Smooth muscle cell (in vitro differentiated cells): ENCODE measurements around the gene TAF4B. TPM values are rescaled to one million over a fixed set of nuclear protein-coding genes. Genes with fewer than 3 reads are reported as not detected.
"Not testable (repeated sequence)": the region's sequence is repeated elsewhere in the genome, so short reads cannot be mapped to it uniquely, and the experiment has no call there.

Experiments
- DNase-seq: peaks from one replicate; lab custom pipeline; 2025; ENCODE audit not compliant: unreplicated experiment; lab: John Stamatoyannopoulos, UW
- H2AFZ ChIP-seq: fragments of 200-600 bp; sonication (generic); 2 replicates; pipeline ENCODE4 v1.6.0; 2016; ENCODE audit warnings: antibody characterized with exemption, low read depth, mild to moderate bottlenecking
- H3F3A ChIP-seq: fragments of 200-600 bp; sonication (generic); 2 replicates; pipeline ENCODE4 v1.6.0; 2017; ENCODE audit warnings: antibody characterized with exemption, low read depth
- H3K27ac ChIP-seq: fragments of 200-600 bp; sonication (generic); 2 replicates; pipeline ENCODE4 v1.5.1; 2016; ENCODE audit warnings: low read depth, mild to moderate bottlenecking
- H3K27me3 ChIP-seq: fragments of 200-600 bp; sonication (generic); 2 replicates; pipeline ENCODE4 v1.6.1; 2016; ENCODE audit warnings: low read depth, mild to moderate bottlenecking
- H3K36me3 ChIP-seq: fragments of 200-600 bp; sonication (generic); 2 replicates; pipeline ENCODE4 v1.5.1; 2016; ENCODE audit warnings: low read depth
- H3K4me1 ChIP-seq: fragments of 200-600 bp; sonication (generic); 2 replicates; pipeline ENCODE4 v1.5.1; 2016; ENCODE audit warnings: low read depth
- H3K4me2 ChIP-seq: fragments of 200-600 bp; sonication (generic); 2 replicates; pipeline ENCODE4 v1.6.0; 2016; ENCODE audit warnings: mild to moderate bottlenecking
- H3K4me3 ChIP-seq: fragments of 200-600 bp; sonication (generic); 2 replicates; pipeline ENCODE4 v1.5.1; 2016; ENCODE audit warnings: mild to moderate bottlenecking
- H3K79me2 ChIP-seq: fragments of 200-600 bp; sonication (generic); 2 replicates; pipeline ENCODE4 v1.6.0; 2016; ENCODE audit warnings: low read depth, mild to moderate bottlenecking
- H3K9ac ChIP-seq: fragments of 200-600 bp; sonication (generic); 2 replicates; pipeline ENCODE4 v1.6.0; 2016; ENCODE audit warnings: low read depth
- H3K9me3 ChIP-seq: fragments of 200-600 bp; sonication (generic); replicated peaks from 2 replicates; pipeline ENCODE4 v1.5.1; 2016; ENCODE audit warnings: low read depth
- H4K20me1 ChIP-seq: fragments of 200-600 bp; sonication (generic); 2 replicates; pipeline ENCODE4 v1.6.0; 2016; ENCODE audit warnings: low read depth
- CTCF ChIP-seq: fragments of 200-600 bp; sonication (generic); IDR thresholded peaks from 2 replicates; pipeline ENCODE4 v1.5.1; 2017; ENCODE audit warnings: borderline replicate concordance, mild to moderate bottlenecking, antibody characterized with exemption; ENCODE audit not compliant: insufficient read depth, poor library complexity, severe bottlenecking
- WGBS: methylation state at CpG from one replicate; pipeline ENCODE4 v1.1.7; 2016; ENCODE audit warnings: low lambda C conversion rate; 5-methylcytosine and 5-hydroxymethylcytosine counted together
- polyA plus RNA-seq: library from polyadenylated mRNA; unstranded; fragments of >200 nt; fragmentation: Nextera tagmentation; extraction: Ambion mirVana; gene quantifications from 2 replicates; pipeline ENCODE4 v1.2.1, GENCODE V29; 2016
- total RNA-seq: library from RNA; depleted of rRNA; stranded (reverse); fragments of >200 nt; gene quantifications from 2 replicates; pipeline ENCODE4 v1.2.3, GENCODE V29; 2014

TAF4B gene
- total and polyA plus RNA-seq, 2 experiments from 2014 or later, result 1.6 to 2.7 TPM

- no peak overlapping the region for H3K27ac ChIP-seq
- DNase-seq, result no peak
- H3K4me1 ChIP-seq, result no peaks in the 10 kb centered on the region
- no peak overlapping the region for H3K9ac ChIP-seq
- H3F3A ChIP-seq, result no peaks in the 10 kb centered on the region
- no peak overlapping the region for H3K4me3 ChIP-seq
- H3K36me3 ChIP-seq, result no peaks in the 10 kb centered on the region
- H2AFZ ChIP-seq, result no peak overlapping the region
- H3K27me3 ChIP-seq, result no peaks in the 10 kb centered on the region
- H4K20me1 ChIP-seq, result no peaks in the 10 kb centered on the region
- H3K9me3 ChIP-seq, result no peaks in the 10 kb centered on the region
- H3K79me2 ChIP-seq, result no peaks in the 10 kb centered on the region
- H3K4me2 ChIP-seq, result no peak overlapping the region
- no peak for TF ChIP-seq CTCF
- 65% methylated on average over 2 of the region's 2 CpGs for WGBS
These were observed 208.6 kb downstream of the TAF4B start for GRCh38 chr18:26434887-26435286.

DNA sequence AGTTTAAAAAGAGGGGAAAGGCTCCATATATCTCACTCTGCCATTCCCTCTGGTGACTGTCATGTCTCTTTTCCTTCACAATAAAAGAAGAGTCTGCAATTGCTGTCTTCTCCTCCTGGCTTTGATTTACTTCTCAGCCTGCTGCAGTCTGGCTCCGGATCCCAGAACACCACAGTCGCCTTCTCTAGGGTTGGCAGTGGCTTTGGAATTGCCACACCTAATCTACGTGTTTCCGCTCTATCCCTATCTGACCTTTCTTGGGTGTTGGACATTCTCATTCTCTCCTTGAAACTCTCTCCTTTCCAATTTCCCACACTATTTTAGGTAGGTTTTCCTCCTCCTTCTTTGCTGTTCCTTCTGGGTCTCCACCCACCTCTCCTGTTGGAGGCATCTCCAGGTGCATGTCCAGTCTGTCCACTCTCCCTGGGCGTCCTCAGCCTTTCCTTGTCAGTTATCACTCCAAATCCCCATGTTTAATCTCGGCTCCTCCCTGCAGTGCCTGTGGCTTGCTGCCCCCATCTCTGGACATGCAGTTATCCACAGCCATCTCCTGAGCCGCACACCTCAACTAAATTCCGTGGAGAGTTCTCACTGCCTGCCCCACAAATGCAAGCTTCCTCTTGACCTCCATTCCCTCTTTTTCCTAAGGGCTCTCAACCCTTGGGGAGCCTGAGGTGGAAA lies 209.3 kb downstream of the TAF4B start:
- Histone ChIP-seq H3K79me2 (no peaks in the 10 kb centered on the region), H3K27ac (no peak overlapping the region), H3K4me3 (no peak overlapping the region), H2AFZ (no peak overlapping the region), H3K9me3 (no peaks in the 10 kb centered on the region), H3K36me3 (no peaks in the 10 kb centered on the region), H3K4me1 (no peaks in the 10 kb centered on the region), H4K20me1 (no peaks in the 10 kb centered on the region), H3K4me2 (no peak overlapping the region), H3F3A (no peaks in the 10 kb centered on the region), H3K27me3 (no peaks in the 10 kb centered on the region), H3K9ac (no peak overlapping the region)
- DNase-seq, result no peak
- no peak for TF ChIP-seq CTCF
- WGBS, result 92% methylated on average over 8 of the region's 8 CpGs

DNA sequence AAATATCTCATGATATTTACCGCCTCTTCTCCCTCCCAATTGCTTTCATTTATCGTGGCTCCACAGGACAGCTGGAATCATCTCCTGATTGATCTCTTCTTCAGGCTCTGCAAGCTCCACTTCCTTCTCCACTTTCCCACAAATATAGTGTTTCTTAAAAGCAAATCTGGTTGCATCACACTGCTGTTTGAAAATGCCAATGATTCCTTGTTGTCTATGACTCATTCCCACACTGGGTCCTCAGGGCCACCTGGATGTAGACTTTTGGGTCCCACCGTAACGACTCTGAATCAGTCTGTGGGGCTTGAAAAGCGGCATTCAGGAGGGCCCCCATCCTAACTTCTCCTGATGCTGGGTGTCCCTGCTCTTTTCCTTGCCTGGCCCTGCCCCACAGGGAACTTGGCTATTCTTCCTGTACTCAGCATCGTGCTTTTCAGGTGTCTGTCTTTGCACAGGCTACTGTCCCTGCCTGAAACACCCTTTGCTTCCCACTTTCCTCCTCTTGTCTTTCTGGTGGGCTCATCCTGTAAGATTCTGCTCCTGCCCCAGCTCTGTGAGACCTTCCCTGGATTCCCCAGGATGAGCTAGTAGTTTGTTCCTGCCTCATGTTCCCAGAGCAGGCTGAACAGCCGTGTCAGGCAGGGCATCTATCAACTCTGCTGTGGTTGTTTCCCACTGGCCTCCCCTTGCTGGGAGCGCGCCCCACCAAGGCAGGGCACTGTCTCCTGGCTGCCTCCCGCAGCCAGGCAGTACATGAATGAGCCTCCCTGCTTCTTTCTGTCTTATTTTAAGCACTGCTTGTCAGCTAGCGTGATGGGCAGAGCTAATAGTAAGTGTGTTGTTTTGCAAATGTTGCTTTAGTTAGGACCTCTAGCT lies 210.2 kb downstream of the TAF4B start:
- 71% methylated on average over 11 of the region's 11 CpGs for WGBS
- Histone ChIP-seq H2AFZ (no peak overlapping the region), H3K9me3 (no peaks in the 10 kb centered on the region), H3K4me3 (no peak overlapping the region), H3K27me3 (no peaks in the 10 kb centered on the region), H3K9ac (no peak overlapping the region), H3F3A (no peaks in the 10 kb centered on the region), H3K36me3 (no peaks in the 10 kb centered on the region), H3K4me1 (peaks cover 1% of the 10 kb centered on the region), H3K27ac (no peak overlapping the region), H3K79me2 (no peaks in the 10 kb centered on the region), H4K20me1 (no peaks in the 10 kb centered on the region), H3K4me2 (no peak overlapping the region)
- DNase-seq, result no peak
- no peak for TF ChIP-seq CTCF

DNA sequence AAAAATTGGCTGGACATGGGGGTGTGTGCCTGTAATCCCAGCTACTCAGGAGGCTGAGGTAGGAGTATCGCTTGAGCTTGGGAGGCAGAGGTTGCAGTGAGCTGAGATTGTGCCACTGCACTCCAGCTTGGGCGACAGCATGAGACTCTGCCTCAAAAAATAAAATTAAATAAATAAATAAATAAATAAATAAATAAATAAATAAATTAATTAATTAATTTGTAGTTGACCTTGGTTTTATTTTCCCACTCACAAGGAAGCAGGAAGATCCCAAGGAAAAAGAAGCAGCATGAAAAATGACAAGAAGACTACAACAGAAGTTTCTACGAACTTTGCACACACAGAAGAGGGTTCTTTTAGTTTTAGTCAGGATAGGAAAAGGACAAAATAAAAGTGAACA lies 211.4 kb downstream of the TAF4B start:
- H3K9me3 ChIP-seq, H3K9ac ChIP-seq, H4K20me1 ChIP-seq, H3K4me3 ChIP-seq, H3F3A ChIP-seq, H3K36me3 ChIP-seq, H3K27ac ChIP-seq, H3K79me2 ChIP-seq, DNase-seq, H2AFZ ChIP-seq, H3K27me3 ChIP-seq, H3K4me2 ChIP-seq: not testable (repeated sequence)
- WGBS, result 75% methylated on average over 3 of the region's 3 CpGs
- peaks cover 12% of the 10 kb centered on the region for H3K4me1 ChIP-seq
